Measurements from ENCODE around the gene ZNF613. TPM values are rescaled to one million over a fixed set of nuclear protein-coding genes. Genes with fewer than 3 reads are reported as not detected.
A peak's percentile ranks its signal among the peaks of the same experiment; 100 is the strongest.
"Not testable (repeated sequence)": the region's sequence is repeated elsewhere in the genome, so short reads cannot be mapped to it uniquely, and the experiment has no call there.

Gene ZNF613
- total and polyA plus RNA-seq, 4 experiments from 2014 or later, result 3.9 to 8.9 (median 6.9) TPM

- DNase-seq; H3K4me1 ChIP-seq (ENCODE audit: insufficient read depth, low read length); intact Hi-C loops (cut with micrococcal nuclease); H3K4me3 Mint-ChIP-seq; CTCF ChIA-PET (ENCODE audit: partially characterized antibody); H3K4me3 ChIP-seq (ENCODE audit: low read length in 2 of 2); H3K4me1 Mint-ChIP-seq; H3K27ac Mint-ChIP-seq; POLR2A ChIA-PET (ENCODE audit: partially characterized antibody); H3K27me3 Mint-ChIP-seq; H3K27me3 ChIP-seq (ENCODE audit: insufficient read depth, low read length); H3K27ac ChIP-seq (ENCODE audit: low read depth, low read length): not testable (repeated sequence)
- Histone ChIP-seq H3K9me3 (ENCODE audit: control insufficient read depth in 1 of 2, low read length in 2 of 2) (peaks cover 13 to 76% of the 10 kb centered on the region in 2 donors), H3K36me3 (ENCODE audit: insufficient read depth, low read length) (peaks cover 12% of the 10 kb centered on the region)
- peaks cover 57 to 70% of the 10 kb centered on the region in 2 donors for H3K36me3 Mint-ChIP-seq
- peaks cover 10 to 99% (median 92%) of the 10 kb centered on the region in 8 donors for H3K9me3 Mint-ChIP-seq
These were observed 33.5 kb downstream of the ZNF613 start for GRCh38 chr19:51960621-51961233.

- no peak overlapping the region for H3K27ac ChIP-seq (ENCODE audit: low read depth, low read length)
- no peak for DNase-seq
- intact Hi-C loops (cut with micrococcal nuclease), result no loop called here
- Mint-ChIP-seq H3K4me1 (no peaks in the 10 kb centered on the region), H3K4me3 (no peak overlapping the region), H3K36me3 (peaks cover 75 to 81% of the 10 kb centered on the region in 2 donors), H3K27ac (no peak overlapping the region), H3K27me3 (no peaks in the 10 kb centered on the region), H3K9me3 (peaks cover 3 to 99% (median 89%) of the 10 kb centered on the region in 8 donors)
- H3K4me1 ChIP-seq (ENCODE audit: insufficient read depth, low read length), result no peaks in the 10 kb centered on the region
- CTCF ChIA-PET (ENCODE audit: partially characterized antibody), result no interaction called here
- no peaks in the 10 kb centered on the region for H3K27me3 ChIP-seq (ENCODE audit: insufficient read depth, low read length)
- peak overlapping the region in 1 of 2 donors; percentile 17 for H3K4me3 ChIP-seq (ENCODE audit: low read length in 2 of 2)
- H3K36me3 ChIP-seq (ENCODE audit: insufficient read depth, low read length), result peaks cover 47% of the 10 kb centered on the region
- POLR2A ChIA-PET (ENCODE audit: partially characterized antibody), result no interaction called here
- H3K9me3 ChIP-seq (ENCODE audit: control insufficient read depth in 1 of 2, low read length in 2 of 2), result peaks cover 17 to 88% of the 10 kb centered on the region in 2 donors
These were observed 38.3 kb downstream of the ZNF613 start for GRCh38 chr19:51965583-51965982.

DNA sequence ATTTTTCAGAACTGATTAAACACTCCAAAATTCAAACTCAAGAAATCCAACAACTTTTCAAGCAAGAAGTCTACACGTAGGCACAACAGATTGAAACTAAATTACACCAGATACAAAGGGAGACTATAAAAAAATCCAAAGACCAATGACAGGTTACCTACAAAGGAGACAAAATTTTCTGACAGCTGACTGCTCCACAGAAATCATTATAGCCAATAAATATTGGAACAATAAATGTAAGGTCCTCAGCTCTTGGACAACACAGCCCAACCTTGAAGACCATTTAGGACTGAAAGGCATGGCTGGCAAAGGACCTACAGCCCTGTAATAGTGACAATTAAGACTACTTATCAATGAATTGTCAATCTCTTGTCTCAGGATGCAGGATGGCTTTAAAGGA is 43.4 kb downstream of the ZNF613 start:
- Mint-ChIP-seq H3K4me1 (peaks cover 0 to 1% (median 0%) of the 10 kb centered on the region in 4 donors), H3K4me3 (peak overlapping the region in 1 of 8 donors; percentile 20), H3K36me3 (peaks cover 71 to 87% of the 10 kb centered on the region in 2 donors), H3K27me3 (no peaks in the 10 kb centered on the region), H3K9me3 (peaks cover 0 to 97% (median 87%) of the 10 kb centered on the region in 8 donors), H3K27ac (no peak overlapping the region)
- ChIA-PET CTCF (ENCODE audit: partially characterized antibody) (no interaction called here), POLR2A (ENCODE audit: partially characterized antibody) (no interaction called here)
- H3K27ac ChIP-seq (ENCODE audit: low read depth, low read length), result no peak overlapping the region
- DNase-seq, result no peak
- H3K4me1 ChIP-seq (ENCODE audit: insufficient read depth, low read length), result no peaks in the 10 kb centered on the region
- intact Hi-C loops (cut with micrococcal nuclease), result no loop called here
- H3K4me3 ChIP-seq (ENCODE audit: low read length in 2 of 2), result peak overlapping the region; percentile 26 to 39
- H3K27me3 ChIP-seq (ENCODE audit: insufficient read depth, low read length), result no peaks in the 10 kb centered on the region
- peaks cover 73% of the 10 kb centered on the region for H3K36me3 ChIP-seq (ENCODE audit: insufficient read depth, low read length)
- H3K9me3 ChIP-seq (ENCODE audit: control insufficient read depth in 1 of 2, low read length in 2 of 2), result peaks cover 39 to 82% of the 10 kb centered on the region in 2 donors

GRCh38 chr19:51971624-51972023 is 44.4 kb downstream of the ZNF613 start:
- intact Hi-C loops (cut with micrococcal nuclease), result no loop called here
- no peak overlapping the region for H3K27ac ChIP-seq (ENCODE audit: low read depth, low read length)
- no peak overlapping the region for H3K27ac Mint-ChIP-seq
- H3K36me3 Mint-ChIP-seq, result peaks cover 74 to 86% of the 10 kb centered on the region in 2 donors
- H3K9me3 Mint-ChIP-seq, result peaks cover 0 to 95% (median 87%) of the 10 kb centered on the region in 8 donors
- peaks cover 64% of the 10 kb centered on the region for H3K36me3 ChIP-seq (ENCODE audit: insufficient read depth, low read length)
- POLR2A ChIA-PET (ENCODE audit: partially characterized antibody), result no interaction called here
- H3K27me3 Mint-ChIP-seq, result no peaks in the 10 kb centered on the region
- H3K4me1 ChIP-seq (ENCODE audit: insufficient read depth, low read length), result no peaks in the 10 kb centered on the region
- DNase-seq, result peak in 4 of 5 donors; percentile 7 to 17 (median 11)
- H3K27me3 ChIP-seq (ENCODE audit: insufficient read depth, low read length), result no peaks in the 10 kb centered on the region
- peak overlapping the region; percentile 26 to 39 for H3K4me3 ChIP-seq (ENCODE audit: low read length in 2 of 2)
- peaks cover 36 to 82% of the 10 kb centered on the region in 2 donors for H3K9me3 ChIP-seq (ENCODE audit: control insufficient read depth in 1 of 2, low read length in 2 of 2)
- H3K4me3 Mint-ChIP-seq, result peak overlapping the region in 3 of 8 donors; percentile 36 to 49 (median 38)
- peaks cover 0 to 1% (median 0%) of the 10 kb centered on the region in 4 donors for H3K4me1 Mint-ChIP-seq
- CTCF ChIA-PET (ENCODE audit: partially characterized antibody), result no interaction called here

GRCh38 chr19:51975787-51976186 is 48.5 kb downstream of the ZNF613 start:
- H3K27ac ChIP-seq (ENCODE audit: low read depth, low read length); POLR2A ChIA-PET (ENCODE audit: partially characterized antibody); H3K4me3 ChIP-seq (ENCODE audit: low read length in 2 of 2); H3K27me3 Mint-ChIP-seq; H3K4me3 Mint-ChIP-seq; intact Hi-C loops (cut with micrococcal nuclease); H3K27me3 ChIP-seq (ENCODE audit: insufficient read depth, low read length); H3K4me1 ChIP-seq (ENCODE audit: insufficient read depth, low read length); H3K27ac Mint-ChIP-seq; DNase-seq; CTCF ChIA-PET (ENCODE audit: partially characterized antibody): not testable (repeated sequence)
- Histone ChIP-seq H3K36me3 (ENCODE audit: insufficient read depth, low read length) (peaks cover 46% of the 10 kb centered on the region), H3K9me3 (ENCODE audit: control insufficient read depth in 1 of 2, low read length in 2 of 2) (peaks cover 32 to 85% of the 10 kb centered on the region in 2 donors)
- Mint-ChIP-seq H3K36me3 (peaks cover 87 to 95% of the 10 kb centered on the region in 2 donors), H3K9me3 (peaks cover 0 to 99% (median 91%) of the 10 kb centered on the region in 8 donors), H3K4me1 (peaks cover 0 to 10% (median under 1%) of the 10 kb centered on the region in 4 donors)

DNA sequence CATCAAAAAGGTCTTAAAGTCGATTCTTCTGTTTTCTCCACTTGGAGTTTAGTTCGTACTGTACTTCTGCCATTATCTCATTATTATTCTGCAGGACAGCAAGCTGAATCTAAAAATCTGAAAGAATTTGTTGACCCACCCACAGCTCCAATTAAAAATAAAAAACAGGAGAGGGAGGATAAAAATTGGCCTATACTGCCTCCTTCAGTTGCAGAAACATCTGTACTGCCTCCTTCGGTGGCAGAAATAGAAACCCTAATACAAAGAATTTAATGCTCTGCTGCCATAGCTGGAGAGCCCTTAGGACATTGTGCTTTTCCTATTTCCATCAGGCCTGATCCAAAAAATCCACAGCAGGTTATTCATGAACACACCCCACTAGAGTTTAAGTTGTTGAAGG is 49.6 kb downstream of the ZNF613 start:
- intact Hi-C loops (cut with micrococcal nuclease), result no loop called here
- POLR2A ChIA-PET (ENCODE audit: partially characterized antibody), result no interaction called here
- H3K36me3 ChIP-seq (ENCODE audit: insufficient read depth, low read length), result peaks cover 35% of the 10 kb centered on the region

DNA sequence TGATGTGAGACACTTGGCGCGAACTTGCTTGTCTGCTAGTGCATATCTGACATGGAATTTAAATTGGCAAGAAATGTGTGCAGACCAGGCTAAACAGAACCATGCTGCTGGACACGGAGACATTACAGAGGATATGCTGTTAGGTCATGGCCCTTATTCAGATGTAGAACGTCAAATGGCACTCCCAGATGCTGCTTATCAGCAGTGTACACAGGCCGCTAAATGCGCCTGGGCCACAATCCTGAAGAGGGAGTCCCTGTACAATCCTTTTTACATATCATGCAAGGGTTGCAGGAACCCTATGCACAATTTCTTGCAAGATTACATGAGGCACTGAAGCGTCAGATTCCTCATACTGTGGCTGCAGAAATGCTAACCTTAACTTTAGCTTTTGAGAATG is 50.1 kb downstream of the ZNF613 start:
- Histone ChIP-seq H3K9me3 (ENCODE audit: control insufficient read depth in 1 of 2, low read length in 2 of 2) (peaks cover 19 to 75% of the 10 kb centered on the region in 2 donors), H3K36me3 (ENCODE audit: insufficient read depth, low read length) (peaks cover 33% of the 10 kb centered on the region), H3K4me1 (ENCODE audit: insufficient read depth, low read length) (no peaks in the 10 kb centered on the region), H3K27ac (ENCODE audit: low read depth, low read length) (no peak overlapping the region), H3K27me3 (ENCODE audit: insufficient read depth, low read length) (no peaks in the 10 kb centered on the region), H3K4me3 (ENCODE audit: low read length in 2 of 2) (no peak overlapping the region)
- no peak for DNase-seq
- intact Hi-C loops (cut with micrococcal nuclease), result no loop called here
- peaks cover 0 to 10% (median 0%) of the 10 kb centered on the region in 4 donors for H3K4me1 Mint-ChIP-seq
- ChIA-PET CTCF (ENCODE audit: partially characterized antibody) (no interaction called here), POLR2A (ENCODE audit: partially characterized antibody) (no interaction called here)
- H3K9me3 Mint-ChIP-seq, result peaks cover 0 to 98% (median 88%) of the 10 kb centered on the region in 8 donors
- H3K27ac Mint-ChIP-seq, result no peak overlapping the region
- peak overlapping the region in 1 of 8 donors; percentile 10 for H3K4me3 Mint-ChIP-seq
- no peaks in the 10 kb centered on the region for H3K27me3 Mint-ChIP-seq
- peaks cover 86 to 93% of the 10 kb centered on the region in 2 donors for H3K36me3 Mint-ChIP-seq

More for the DNA sequence above, 49.6 kb downstream of the ZNF613 start:
- Histone ChIP-seq H3K27me3 (ENCODE audit: insufficient read depth, low read length) (no peaks in the 10 kb centered on the region), H3K27ac (ENCODE audit: low read depth, low read length) (no peak overlapping the region), H3K9me3 (ENCODE audit: control insufficient read depth in 1 of 2, low read length in 2 of 2) (peaks cover 22 to 80% of the 10 kb centered on the region in 2 donors), H3K4me3 (ENCODE audit: low read length in 2 of 2) (no peak overlapping the region), H3K4me1 (ENCODE audit: insufficient read depth, low read length) (no peaks in the 10 kb centered on the region)
- Mint-ChIP-seq H3K27me3 (no peaks in the 10 kb centered on the region), H3K27ac (no peak overlapping the region), H3K4me1 (peaks cover 0 to 10% (median under 1%) of the 10 kb centered on the region in 4 donors), H3K36me3 (peaks cover 86 to 95% of the 10 kb centered on the region in 2 donors), H3K9me3 (peaks cover 0 to 99% (median 89%) of the 10 kb centered on the region in 8 donors), H3K4me3 (no peak overlapping the region)
- CTCF ChIA-PET (ENCODE audit: partially characterized antibody), result no interaction called here
- no peak for DNase-seq

All from CD4-positive, alpha-beta memory T cell (primary cell).